NOMO-1 treated with DMSO at 0.1 percent for 48 hours (cell line): ENCODE data around the gene A3GALT2.

ENCODE experiments used
- DNase-seq: peaks from one replicate; lab custom pipeline; 2025; ENCODE audit not compliant: unreplicated experiment; lab: John Stamatoyannopoulos, UW

A3GALT2 gene

DNA sequence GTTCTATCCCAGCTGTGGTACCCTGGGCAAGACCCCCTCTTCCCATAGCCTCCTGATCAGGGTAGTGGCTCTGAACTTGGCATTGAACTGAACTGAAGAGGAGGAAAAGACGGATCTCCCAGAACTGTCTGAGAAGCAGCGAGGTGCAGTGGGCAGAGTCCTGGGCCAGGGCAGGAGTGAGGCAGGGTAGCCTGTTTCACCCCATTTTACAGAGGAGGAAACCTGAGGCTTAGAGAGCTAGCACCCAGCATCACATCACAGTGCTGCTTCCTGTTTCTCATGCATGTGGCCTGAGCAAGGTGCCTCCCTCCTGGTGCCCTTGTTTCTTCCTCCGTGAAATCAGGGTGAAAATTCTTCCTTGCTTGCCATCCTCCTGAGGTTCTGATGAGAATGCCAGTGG lies 47.5 kb downstream of the A3GALT2 start:
- no peak for DNase-seq

DNA sequence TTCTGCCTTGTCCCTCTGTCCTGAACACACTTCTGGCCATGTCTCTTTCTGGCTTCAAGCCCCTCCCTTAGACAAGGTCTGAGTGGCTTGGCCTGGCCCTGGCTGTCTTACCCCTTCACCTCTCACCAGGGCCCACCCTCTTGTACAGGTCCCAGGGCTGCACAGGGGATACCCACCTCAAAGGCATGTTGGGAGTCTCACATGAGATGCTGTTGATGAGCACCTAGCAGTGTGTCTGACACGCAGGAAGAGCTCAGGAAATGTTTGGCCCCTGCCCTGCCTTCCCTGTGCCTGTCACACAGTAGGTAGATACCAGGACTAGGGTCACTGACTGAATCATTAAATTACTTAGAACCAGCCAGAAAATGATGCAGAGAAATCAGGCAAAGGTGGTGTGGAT lies 48.0 kb downstream of the A3GALT2 start:
- DNase-seq: no peak

DNA sequence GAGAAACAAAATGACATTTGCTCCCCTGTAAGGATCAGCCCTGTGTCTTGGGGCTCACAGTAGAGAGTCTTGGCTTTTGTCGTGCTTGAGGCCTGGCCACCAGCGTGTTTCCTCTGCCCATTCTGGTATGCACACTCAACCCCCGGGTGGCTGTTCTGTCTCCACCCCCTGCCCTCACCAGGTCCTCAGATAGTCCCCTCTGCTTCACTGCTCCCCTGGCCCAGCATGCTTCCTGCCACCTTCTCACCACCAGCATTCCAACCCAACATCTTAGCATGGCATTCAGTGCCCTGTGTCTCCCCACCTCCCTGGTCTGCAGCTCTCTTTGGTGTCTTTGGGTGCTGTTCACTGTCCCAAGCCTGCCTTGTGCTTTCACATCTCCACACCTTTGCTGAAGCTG lies 48.4 kb downstream of the A3GALT2 start:
- no peak for DNase-seq

DNA sequence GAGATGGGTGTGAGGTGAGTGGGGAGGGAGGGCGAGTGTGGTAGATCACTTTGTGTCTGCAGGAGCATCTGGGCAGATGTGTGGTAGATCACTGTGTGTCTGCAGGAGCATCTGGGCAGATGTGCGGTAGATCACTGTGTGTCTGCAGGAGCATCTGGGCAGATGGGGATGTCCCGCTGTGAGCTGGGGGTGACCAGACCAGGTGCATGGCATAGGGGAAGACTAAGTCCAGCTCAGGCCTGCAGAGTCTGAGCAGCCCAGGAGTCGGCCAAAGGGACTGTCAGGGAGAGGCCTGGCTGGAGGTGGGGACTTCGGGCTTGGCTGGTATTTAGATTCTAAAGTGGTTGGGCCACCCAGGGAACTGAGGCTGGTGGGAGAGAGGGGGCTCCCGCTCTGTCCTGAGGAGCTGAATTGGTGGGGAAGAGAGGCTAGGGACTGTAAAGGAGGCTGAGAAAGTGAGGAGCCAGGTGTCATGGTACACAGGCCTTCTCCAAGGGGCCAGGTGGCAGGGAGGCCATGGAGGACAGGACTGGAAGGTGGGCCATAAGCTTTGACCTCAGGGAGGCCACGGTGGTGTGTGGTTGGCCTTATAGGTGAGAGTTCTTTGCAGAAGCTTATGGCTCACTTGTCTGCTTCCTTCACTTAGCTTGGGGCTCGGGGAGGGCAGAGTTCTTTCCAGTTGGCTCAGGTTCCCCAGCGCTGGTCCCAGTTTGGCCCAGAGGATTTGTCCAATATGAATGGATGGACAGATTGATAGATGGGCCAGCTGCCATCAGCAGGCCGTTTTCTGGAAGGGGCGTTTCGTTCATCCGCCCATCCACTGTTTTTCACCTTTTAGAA lies 49.0 kb downstream of the A3GALT2 start:
- no peak for DNase-seq

GRCh38 chr1:33270808-33271465 lies 50.0 kb downstream of the A3GALT2 start:
- DNase-seq: no peak

DNA sequence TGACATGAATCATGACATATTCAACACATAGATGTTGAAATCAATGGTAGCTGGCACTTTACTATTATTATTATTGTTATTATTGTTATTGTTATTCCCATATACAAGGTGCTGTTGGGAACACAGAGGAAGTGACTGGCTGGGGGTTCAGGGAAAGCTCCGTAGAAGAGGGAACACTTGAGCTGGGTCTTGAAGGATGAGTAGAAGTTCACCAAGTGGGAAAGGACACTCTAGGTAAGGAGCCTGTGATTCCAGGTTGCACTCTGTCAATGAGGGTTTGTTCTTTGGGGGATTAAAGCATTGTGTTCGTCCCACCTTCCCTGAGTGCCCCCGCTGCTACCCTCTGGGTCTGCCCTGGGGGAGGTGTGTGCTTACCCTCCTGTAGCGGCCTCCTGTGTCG lies 50.5 kb downstream of the A3GALT2 start:
- no peak for DNase-seq

- no peak for DNase-seq
Observed at GRCh38 chr1:33269621-33270020, 51.3 kb downstream of the A3GALT2 start.

DNA sequence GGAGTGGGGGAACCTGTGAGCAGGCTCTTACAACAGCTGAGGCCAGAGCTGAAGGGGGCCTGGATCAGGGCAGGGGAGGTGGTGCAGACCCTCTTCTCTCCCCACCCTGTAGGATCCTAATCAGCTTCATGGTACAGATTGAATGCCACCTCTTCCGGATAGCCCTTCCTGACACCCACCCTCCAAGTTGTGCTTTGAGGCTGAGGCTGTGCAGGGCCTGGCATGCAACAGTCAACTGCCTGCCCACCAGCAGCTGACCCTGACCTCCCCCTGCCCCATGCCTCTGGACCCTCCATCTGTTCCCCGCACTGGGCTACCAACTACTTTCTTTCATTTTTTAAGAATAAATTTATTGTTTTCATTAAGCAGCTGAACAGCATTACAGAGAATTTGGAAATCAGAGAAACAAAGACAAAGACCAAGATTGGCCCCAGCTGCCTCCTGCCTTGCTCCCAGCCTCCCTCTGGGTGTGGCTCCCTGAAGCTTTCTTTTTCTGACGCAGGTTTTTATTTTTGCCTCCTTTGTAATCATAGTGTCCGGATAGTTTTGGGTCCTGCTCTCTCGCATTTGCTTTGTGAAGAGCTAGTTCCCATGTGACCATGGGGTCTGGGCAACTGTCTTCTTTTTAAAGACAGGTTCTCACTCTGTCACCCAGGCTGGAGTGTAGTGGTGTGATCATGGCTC lies 51.8 kb downstream of the A3GALT2 start:
- no peak for DNase-seq

- no peak for DNase-seq
Observed at GRCh38 chr1:33268457-33268856, 52.4 kb downstream of the A3GALT2 start.

DNA sequence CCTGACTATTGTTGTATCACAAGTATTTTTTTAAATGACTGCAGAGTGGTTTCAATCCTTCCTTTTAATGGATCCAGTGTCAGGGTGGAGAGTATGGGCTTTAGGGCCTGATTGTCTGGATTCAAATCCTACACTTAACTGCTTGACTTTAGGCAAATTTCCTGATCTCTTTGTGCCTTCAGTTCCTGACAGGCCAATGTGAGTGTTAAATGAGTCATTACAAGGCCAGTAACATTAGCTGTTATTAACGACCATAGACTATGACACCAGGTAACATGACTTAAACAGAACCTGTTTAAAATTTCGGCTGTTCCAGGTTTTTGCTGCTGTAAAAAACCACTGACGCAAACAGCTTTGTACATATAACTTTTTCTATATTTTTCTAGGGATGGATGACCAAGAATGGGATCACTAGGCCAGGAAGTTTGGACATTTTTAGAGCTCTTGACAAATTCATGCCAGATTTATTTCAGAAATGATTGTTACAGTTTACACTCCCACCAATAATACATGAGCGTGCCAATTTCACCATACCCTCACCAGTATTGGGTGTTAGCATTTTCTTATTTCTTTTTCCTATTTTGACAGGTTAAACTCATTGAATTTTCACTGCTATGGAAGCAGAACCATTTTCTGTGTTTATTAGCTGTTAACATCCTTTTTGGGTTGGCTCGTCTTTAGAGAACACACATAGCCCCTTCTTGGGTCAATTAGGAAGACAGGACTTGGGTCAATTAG lies 53.3 kb downstream of the A3GALT2 start:
- no peak for DNase-seq

DNA sequence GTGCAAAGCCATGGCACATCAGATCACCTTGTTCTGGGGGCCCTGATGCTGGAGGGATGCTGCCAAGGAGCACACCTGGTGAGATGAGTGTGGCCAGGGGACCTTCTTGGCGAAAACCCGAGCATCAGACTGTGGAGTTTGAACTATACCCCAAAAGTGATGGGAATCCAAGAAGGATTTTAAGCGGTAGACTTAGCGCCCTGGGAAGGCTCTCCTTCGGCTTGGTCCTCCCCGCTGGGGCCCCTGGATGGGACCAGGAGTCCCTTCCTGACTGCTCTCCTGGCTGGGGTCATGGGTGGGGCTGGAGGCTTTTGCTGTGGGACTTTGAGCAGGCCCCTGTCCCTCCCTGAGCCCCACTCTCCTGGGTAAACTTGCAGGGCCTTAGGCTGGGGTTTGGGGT lies 54.1 kb downstream of the A3GALT2 start:
- DNase-seq: no peak

DNA sequence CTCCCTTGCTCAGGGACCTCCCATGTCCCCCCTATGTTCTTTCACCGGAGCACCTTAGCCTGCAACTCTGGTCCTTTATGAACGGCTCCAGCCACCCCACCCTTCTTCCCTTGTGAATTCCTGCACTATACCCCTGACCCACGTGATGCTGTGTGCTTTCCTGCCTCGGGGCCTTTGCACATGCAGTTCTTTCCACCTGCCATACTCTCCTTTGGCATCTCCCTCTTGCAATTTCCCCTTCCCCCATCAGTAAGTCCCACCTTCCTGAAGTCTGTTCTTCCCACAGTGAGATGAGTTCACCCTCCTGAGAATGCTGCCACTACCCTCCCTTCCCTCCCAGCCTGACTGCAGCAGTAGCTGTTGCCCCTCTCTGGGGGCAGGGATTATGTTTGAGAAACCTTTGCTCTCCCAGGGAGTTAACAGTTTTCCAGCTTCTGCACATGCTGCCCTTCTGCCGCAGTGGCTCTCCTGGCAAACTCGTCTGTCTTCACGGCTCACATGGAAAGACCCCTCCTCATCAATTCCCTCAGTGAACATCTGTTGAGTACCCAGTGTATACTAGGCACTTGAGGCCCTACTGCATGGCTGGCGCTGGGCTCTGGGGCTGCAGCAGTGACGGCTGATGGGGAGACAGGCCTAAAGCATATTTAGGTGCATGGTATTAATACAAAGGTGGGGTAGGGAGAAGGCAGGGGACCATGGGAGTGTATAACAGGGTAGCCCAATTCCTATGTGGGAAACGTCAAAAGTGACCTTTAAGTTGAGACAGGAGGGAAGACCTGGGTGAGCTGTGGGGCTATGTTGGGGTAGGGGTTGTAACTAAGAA lies 54.9 kb downstream of the A3GALT2 start:
- no peak for DNase-seq

- no peak for DNase-seq
Observed at GRCh38 chr1:33263890-33264504, 56.9 kb downstream of the A3GALT2 start.

- no peak for DNase-seq
Observed at GRCh38 chr1:33261344-33261743, 59.6 kb downstream of the A3GALT2 start.

GRCh38 chr1:33260439-33260838 lies 60.5 kb downstream of the A3GALT2 start:
- DNase-seq: no peak

GRCh38 chr1:33259879-33260278 lies 61.0 kb downstream of the A3GALT2 start:
- DNase-seq: no peak

DNA sequence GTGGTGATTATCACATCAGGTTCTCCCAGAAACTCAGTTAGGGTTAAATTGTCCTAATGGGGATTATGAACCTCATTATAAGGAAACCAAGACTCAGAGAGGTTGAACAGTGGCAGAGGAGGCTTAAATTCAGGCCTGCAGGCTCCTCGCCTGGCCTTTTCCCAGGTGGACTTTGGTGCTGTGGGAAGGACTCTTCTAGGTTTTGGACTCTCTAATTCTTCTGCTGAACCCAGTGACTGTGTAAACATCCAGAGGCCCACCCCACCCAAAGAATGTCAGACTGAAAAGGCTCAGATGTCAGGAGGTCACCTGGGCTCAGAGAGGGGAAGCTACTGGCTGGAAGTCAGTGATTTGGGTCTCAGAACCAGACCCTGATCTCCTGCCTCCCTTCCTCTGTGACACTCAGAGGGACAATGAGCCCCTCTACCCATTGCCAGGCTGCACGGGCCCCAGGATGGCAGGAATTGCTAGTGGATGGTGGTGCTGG lies 62.1 kb downstream of the A3GALT2 start:
- DNase-seq: no peak

GRCh38 chr1:33257772-33258712 lies 62.9 kb downstream of the A3GALT2 start:
- no peak for DNase-seq
